GM21423 (cell line): ENCODE data around the gene APOL3.
"Not testable (repeated sequence)": the region's sequence is repeated elsewhere in the genome, so short reads cannot be mapped to it uniquely, and the experiment has no call there.

Experiments used
- ATAC-seq: cut with Tn5 transposase; IDR thresholded peaks from one replicate; pipeline ENCODE4 v1.9.1; 2021; ENCODE audit warnings: mild to moderate bottlenecking, moderate library complexity; ENCODE audit not compliant: unreplicated experiment

The APOL3 gene

DNA sequence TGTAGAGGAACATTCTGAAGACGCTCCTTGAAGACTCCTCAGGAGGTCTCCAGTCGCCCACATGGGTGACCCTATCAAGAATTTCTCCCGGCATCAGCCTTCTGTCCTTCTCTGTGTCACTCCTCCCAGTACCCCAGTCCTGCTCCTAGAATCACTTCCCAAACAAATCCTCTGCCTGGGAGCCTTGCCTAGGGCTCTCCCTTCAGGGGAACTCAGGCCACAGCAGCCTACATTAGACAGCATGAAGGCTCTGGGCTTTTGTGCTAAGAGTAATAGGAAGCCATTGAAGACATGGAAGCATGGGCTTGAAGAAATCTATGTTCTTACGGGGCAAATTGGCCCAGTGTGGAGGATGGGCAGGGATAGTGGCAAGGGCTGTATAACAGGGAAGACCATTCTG is 21.8 kb downstream of the APOL3 start:
- ATAC-seq, result not testable (repeated sequence)

DNA sequence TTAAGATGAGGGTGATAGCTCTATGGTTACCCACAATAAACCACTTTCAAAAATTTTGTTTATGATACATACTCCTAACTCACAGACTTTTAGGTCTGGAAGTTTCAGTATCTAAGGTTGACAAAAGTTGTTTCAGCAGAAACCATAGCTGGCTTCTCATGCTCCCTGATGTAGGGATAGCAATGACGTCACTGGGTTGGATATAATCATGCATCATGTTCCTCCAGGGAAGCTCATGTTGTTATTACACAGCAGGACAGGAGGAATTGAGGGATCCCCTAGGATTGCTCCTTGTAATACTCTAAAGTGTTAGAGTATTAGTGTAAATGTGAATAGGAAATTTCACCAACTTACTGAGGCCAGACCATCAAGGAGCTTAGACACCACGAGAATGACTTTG is 23.6 kb downstream of the APOL3 start:
- ATAC-seq, result no peak

DNA sequence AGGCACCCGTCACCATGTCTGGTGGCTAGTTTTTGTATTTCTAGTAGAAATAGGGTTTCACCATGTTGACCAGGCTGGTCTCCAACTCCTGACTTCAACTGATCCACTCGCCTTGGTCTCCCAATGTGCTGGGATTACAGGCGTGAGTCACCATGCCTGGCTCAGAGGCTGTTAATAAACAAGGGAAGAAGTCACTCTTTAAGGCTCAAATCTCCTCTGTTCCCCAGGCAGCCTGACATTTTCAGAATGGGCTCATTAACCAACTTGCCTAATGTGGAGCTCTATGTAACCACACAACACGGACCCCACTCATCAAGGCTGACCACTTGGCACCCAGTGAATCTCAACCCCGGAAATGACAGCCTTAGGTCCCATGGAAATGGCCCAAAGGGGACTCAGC is 24.1 kb downstream of the APOL3 start:
- no peak for ATAC-seq

GRCh38 chr22:36135306-36135980 is 25.1 kb downstream of the APOL3 start:
- no peak for ATAC-seq

GRCh38 chr22:36134182-36134581 is 26.4 kb downstream of the APOL3 start:
- no peak for ATAC-seq

- no peak for ATAC-seq
Measured at GRCh38 chr22:36131907-36132306, 28.6 kb downstream of the APOL3 start.

DNA sequence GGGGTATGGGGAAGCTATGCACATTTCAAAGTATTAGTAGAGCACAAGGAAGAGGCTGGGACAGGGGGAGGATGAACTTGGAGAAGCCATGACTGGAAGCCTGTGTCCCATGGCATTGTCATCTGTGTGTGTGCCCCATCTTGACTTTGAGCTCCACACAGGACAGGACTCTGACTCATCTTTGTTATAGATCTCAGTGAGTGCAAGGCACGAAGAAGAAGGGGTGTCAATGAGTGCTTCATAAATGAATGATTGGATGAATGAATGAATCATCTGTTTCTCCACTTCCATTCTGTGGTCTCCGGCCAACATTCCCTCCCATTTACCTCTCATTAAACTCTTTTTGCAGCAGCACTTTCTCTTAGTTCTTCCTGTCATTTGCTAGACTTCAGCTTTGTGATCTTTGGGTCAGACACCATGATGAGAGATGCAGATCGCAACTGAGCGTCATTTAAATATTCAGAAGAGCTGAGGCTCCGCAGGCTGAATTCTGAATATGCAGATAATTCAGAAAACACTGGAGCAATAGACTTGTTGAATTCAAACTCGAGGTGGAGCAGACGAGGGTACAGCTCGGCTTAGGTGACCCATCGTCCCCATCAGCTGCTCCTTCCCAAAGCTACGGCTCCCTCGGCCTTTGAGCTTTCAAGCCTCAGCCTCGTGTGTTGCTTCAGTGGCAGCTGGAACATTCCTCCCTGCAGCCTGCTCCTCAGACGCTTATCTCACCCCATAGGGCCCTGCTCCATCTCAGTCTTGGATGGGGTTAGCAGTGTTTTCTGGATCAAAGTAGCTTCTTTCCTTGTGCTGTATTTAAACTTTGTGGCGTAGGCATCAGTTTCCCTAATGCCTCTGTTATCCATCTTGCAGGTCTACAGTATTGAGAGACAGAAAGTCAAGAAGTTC is 30.8 kb downstream of the APOL3 start:
- ATAC-seq, result no peak

DNA sequence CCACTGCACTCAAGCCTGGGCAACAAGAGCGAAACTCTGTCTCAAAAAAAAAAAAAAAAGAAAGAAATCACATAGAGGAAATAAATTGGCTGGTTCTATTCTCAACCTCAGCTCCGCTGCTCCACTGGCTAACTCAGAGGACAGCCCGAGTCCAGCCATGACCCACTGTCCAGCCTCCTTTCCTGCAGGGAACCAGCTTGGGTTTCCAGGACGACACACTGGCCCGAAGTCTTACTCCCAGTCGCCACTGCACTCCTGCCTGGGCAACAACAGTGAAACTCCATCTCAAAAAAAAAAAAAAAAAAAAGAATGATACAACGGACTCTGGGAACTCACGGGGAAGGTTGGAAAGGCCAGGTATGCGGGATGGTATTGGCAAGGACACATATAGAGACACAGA is 31.5 kb downstream of the APOL3 start:
- ATAC-seq, result no peak

DNA sequence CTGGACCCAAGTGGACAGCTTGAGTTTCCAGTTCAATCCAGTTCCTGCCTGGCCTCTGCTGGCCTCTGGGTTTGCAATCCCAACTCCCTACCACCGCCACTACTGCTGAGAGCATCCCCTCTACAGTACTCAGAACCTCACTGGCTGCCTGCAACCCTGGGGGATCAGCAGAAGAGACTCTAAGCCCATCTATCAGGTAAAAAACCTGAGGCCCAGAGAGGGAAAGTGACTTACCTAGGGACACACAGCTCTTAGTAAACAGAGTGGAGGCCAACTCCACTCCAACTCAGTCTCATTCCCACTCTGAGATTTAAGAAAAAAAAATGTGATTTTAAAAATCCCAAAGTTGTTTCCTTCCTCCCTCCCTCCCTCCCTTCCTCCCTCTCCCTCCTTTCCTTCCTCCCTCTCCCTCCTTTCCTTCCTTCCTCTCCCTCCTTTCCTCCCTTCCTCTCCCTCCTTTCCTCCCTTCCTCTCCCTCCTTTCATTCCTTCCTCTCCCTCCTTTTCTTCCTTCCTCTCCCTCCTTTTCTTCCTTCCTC is 34.5 kb downstream of the APOL3 start:
- ATAC-seq, result no peak

- no peak for ATAC-seq
Measured at GRCh38 chr22:36125434-36125833, 35.1 kb downstream of the APOL3 start.

DNA sequence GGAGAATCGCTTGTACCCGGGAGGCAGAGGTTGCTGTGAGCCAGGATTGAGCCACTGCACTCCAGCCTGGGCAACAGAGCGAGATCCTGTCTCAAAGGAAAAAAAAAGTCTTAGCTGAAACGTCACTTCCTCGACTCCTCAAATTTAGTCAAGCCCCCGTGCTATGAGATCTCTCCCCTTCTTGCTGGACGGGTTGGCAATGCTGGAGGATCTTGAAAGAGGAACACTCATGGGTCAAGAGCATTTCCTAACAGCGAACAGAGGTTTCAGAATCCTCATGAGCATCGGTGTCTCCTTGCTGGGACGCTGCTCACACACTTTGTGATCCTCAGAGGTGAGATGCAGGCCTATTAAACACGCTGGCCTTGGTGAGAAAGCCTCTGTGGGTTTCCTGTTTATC is 35.9 kb downstream of the APOL3 start:
- no peak for ATAC-seq

GRCh38 chr22:36123673-36124630 is 36.6 kb downstream of the APOL3 start:
- peak; percentile 79 for ATAC-seq

- ATAC-seq, result not testable (repeated sequence)
Measured at GRCh38 chr22:36120621-36121351, 39.8 kb downstream of the APOL3 start.

DNA sequence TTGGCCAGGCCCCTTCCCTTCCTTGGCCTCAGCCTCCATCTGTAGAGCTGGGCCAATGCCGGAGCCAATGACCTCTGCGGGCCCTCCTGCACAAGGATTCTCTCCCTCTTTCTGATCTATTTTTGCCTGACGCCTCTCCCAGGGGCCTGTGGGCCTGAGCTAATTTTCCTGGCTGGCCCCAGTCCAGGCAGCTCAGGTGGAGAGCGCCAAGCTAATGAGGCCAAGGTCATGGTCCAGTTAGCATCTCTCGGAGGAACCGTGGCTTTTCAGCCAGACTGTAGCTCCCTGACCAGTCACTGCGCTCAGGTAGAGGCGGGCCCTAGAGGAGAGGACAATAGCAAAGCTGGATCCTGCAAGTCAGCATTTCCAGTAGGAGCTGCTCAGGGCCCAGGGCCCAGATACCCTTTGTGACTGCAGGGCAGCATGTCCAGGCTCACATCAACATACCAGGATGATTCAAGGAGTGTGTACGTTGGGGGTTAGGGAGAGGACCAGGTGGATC is 43.5 kb downstream of the APOL3 start:
- no peak for ATAC-seq

DNA sequence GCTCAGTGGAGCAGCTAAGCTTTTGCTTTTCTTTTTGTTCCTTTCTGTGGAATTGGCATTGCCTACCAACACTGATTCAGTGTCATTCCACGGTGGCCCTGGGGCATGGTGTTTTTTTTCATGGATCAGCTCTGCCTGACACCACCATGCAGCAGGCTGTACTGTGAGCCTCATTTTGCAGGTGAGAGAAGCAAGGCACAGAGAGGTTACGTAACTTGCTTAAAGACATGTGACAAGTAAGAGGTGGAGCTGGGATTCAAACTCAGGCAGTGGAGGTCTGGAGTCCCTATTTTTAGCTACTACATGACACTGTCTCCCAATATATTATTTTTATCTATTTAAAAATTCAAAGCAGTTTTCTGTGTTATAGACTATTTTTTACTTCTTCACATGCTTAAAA is 44.4 kb downstream of the APOL3 start:
- ATAC-seq, result no peak

- ATAC-seq, result no peak
Measured at GRCh38 chr22:36113121-36113520, 47.4 kb downstream of the APOL3 start.

GRCh38 chr22:36111316-36111715 is 49.2 kb downstream of the APOL3 start:
- no peak for ATAC-seq

GRCh38 chr22:36110306-36110881 is 50.2 kb downstream of the APOL3 start:
- no peak for ATAC-seq

DNA sequence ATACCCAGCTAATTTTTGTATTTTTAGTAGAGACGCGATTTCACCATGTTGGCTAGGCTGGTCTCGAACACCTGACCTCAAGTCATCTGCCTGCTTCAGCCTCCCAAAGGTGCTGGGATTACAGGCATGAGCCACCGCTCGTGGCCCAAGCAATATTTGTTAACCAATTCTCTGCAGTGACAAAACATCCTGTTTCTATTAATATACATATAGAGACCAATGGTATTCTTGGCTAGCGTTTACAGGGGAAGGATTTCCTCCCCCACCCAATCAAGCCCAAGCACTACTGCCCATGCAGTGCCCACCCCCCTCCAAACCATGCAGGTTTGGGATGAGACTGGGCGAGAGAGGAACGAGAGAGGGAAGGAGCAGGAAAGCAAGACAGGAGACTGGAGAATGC is 53.1 kb downstream of the APOL3 start:
- no peak for ATAC-seq

DNA sequence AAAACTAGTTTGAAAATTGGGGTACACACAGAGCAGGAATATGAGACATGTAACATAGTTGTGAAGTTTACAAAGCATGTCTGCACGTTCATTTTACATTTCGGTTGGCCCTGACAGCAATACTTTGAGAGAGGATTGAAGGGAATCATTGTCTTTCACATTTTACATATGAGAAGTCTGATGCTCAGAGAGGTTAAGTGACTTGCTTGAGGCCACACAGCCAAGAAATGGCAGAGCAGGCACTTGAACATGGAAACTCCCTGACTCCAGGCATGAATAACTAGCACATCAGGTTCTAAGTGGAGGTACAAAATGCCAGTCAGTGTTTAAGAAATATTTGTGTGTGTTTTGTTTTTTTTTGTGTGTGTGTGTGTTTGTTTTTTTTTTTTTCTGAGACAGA is 53.6 kb downstream of the APOL3 start:
- ATAC-seq, result no peak
